Effector memory CD8-positive, alpha-beta T cell (primary cell): ENCODE measurements around the gene WNK2.

ENCODE experiments used
- ATAC-seq: fragments of 150-1000 bp; cut with Tn5 transposase; replicated peaks from 2 replicates; pipeline ENCODE4 v1.10.0; 2021; ENCODE audit warnings: mild to moderate bottlenecking, moderate library complexity
- DNase-seq, 3 experiments: peaks; one replicate each; pipeline ENCODE4 v3.0.0; 2021
- H3K27ac Mint-ChIP-seq, 2 donors: one replicate each; pipeline ENCODE4 v1.8.0; 2022; ENCODE audit warnings: mild to moderate bottlenecking in 2 of 2, mixed read lengths in 2 of 2, moderate library complexity in 2 of 2
- H3K27me3 Mint-ChIP-seq, 2 donors: one replicate each; pipeline ENCODE4 v1.8.0; 2022; ENCODE audit warnings: mixed read lengths in 2 of 2
- H3K36me3 Mint-ChIP-seq: one replicate; pipeline ENCODE4 v1.8.0; 2022; ENCODE audit warnings: mild to moderate bottlenecking, moderate library complexity, mixed read lengths; ENCODE audit not compliant: insufficient read depth
- H3K4me1 Mint-ChIP-seq, 2 donors: one replicate each; pipeline ENCODE4 v1.8.0; 2022; ENCODE audit warnings: low read depth in 2 of 2, mixed read lengths in 2 of 2
- H3K4me3 Mint-ChIP-seq, 2 donors: one replicate each; pipeline ENCODE4 v1.8.0; 2022; ENCODE audit warnings: mild to moderate bottlenecking in 2 of 2, mixed read lengths in 2 of 2, moderate library complexity in 2 of 2
- H3K9me3 Mint-ChIP-seq, 2 donors: one replicate each; pipeline ENCODE4 v1.8.0; 2022; ENCODE audit warnings: mixed read lengths in 2 of 2

The WNK2 gene

DNA sequence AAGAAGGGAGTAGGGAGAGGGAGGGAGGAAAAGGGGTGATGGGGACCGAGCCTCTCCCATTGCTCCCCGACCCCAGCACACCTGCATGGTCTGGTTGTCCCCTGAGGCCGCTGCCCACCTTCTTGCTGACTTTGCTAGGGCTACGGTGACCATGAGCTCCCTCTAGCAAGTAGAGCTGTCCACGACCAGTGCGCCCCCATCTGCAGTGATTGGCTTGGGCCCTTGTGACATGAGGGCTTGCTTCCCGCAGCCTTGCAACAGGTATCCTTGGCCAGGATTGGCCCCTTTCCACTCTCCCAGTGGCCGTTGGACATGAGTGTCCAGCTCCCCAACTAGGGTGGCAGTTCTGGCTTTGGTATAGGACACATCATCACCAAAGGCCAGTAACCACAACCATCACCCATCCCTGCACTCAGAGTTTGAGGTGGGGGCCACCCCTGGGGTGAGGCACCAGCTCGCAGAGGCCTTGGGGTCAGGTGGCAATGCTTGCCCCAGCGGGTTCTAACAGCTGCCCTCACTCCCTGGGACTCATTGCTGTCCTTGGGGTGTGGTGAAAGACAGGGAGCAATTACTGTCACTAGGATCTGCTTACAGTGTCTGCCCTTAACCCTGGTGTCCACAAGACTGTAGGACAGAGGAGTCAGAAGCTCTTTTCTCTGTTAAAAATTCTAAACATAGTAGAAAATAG lies 32.7 kb upstream of the WNK2 start:
- no peak for DNase-seq
- ATAC-seq = no peak
- peaks cover 3 to 5% of the 10 kb centered on the region in 2 donors for H3K4me1 Mint-ChIP-seq
- no peak overlapping the region for H3K27ac Mint-ChIP-seq
- H3K9me3 Mint-ChIP-seq = peaks cover 0 to 3% of the 10 kb centered on the region in 2 donors
- no peaks in the 10 kb centered on the region for H3K27me3 Mint-ChIP-seq
- H3K36me3 Mint-ChIP-seq = no peaks in the 10 kb centered on the region
- H3K4me3 Mint-ChIP-seq = no peak overlapping the region

DNA sequence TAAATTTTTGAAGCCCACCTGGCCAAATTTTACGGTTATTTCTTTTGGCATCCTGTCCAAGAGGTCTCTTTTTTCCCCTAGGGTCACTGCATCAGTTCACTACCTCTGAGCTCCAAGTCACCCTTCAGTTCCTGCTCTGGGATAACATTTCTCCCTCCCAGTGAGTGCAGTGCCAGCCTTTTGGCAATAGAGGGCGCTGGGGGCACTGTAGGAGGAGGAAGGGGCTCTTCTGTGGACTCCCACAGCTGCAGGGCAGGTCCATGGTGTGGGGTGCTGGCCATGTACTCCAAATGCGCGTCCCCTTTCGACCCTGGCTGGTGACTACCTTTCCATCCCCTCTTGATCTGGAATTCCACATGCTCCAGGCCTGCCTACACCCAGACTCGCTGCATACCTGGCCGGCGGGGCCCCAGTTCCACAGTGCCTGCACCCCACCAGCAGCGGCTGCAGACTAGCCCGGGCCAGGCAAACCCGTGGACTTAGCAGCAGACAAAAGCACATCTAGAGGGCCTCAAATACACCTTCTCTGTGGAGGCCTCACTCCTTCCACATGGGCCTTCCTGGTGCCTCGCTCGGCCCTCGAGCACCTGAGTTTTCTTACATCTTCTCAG lies 29.5 kb upstream of the WNK2 start:
- H3K27me3 Mint-ChIP-seq = no peaks in the 10 kb centered on the region
- H3K4me1 Mint-ChIP-seq = peaks cover 0 to 2% of the 10 kb centered on the region in 2 donors
- H3K27ac Mint-ChIP-seq = no peak overlapping the region
- no peaks in the 10 kb centered on the region for H3K9me3 Mint-ChIP-seq
- DNase-seq (peak; percentile 37 to 40 (median 39)), ATAC-seq (peak; percentile 44)
- H3K4me3 Mint-ChIP-seq = no peak overlapping the region
- H3K36me3 Mint-ChIP-seq = no peaks in the 10 kb centered on the region

DNA sequence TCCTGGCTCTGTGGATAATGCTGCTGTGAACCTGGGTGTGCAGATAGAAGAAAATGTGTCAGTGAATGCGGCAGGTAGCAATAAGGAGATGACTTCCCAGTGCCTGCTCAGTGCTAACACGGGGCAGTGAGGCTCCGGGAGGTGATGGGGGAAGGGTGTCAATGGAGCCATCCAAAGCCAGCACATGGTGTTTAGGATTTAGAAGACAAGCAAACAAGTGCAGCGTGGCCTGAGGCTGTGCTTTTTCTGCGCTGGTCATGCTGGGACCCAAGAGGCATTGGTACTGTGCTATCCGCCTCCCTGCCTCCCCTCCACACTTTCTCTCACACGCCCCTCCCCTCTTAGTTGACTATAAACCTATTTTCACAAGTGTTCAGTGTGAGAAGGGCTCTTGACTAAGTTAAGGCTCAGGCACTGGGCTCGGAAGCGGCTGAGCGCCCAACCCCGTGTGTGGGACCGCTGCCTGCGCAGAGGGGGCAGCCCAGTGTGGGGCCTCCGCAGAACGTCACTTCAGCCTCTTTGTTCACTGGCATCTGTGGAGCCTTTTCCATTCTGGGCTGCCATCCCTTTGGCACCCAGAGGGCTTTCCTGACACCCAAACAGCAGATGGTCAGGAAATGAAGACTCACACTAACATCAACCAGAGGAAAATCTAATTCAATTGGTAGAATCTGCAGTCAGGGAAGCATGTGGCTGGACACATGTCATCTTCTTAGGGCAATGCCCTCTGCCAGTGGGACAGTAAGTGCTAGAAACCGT lies 28.0 kb upstream of the WNK2 start:
- Mint-ChIP-seq H3K27me3 (no peaks in the 10 kb centered on the region), H3K4me1 (peaks cover 0 to 3% of the 10 kb centered on the region in 2 donors), H3K9me3 (no peaks in the 10 kb centered on the region)

DNA sequence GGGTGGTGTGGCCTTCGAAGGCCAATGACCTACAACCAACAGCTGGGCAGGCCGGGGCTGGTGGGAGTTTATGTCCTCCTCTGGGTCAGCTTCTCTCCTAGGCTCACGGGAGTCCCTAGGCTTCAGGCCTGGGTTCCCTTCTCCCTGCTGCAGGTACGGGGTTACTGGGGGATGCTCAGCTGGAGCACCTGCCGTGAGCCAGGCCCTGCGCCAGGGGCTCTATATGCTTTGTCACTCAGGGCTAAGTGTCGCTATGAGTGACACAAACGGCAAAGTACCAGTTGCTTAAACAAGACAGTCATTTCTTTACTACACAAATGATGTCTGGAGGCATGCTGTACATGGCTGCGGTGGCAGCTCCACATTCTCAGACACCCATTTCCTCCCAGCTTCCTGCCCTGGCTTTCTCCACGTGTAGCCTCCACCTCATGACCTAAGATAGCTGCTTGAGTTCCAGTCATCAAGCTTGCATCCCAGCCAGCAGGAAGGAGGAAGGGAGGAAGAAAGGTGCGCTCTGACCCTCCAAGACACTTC lies 27.4 kb upstream of the WNK2 start:
- H3K36me3 Mint-ChIP-seq = no peaks in the 10 kb centered on the region
- H3K4me1 Mint-ChIP-seq = peaks cover 0 to 3% of the 10 kb centered on the region in 2 donors
- DNase-seq = no peak
- ATAC-seq = peak; percentile 61
- no peaks in the 10 kb centered on the region for H3K27me3 Mint-ChIP-seq
- H3K4me3 Mint-ChIP-seq = no peak overlapping the region
- no peaks in the 10 kb centered on the region for H3K9me3 Mint-ChIP-seq
- H3K27ac Mint-ChIP-seq = peak overlapping the region in 1 of 2 donors; percentile 17

More for the DNA sequence above, 28.0 kb upstream of the WNK2 start:
- H3K4me3 Mint-ChIP-seq = no peak overlapping the region
- H3K27ac Mint-ChIP-seq = peak overlapping the region in 1 of 2 donors; percentile 17
- H3K36me3 Mint-ChIP-seq = no peaks in the 10 kb centered on the region
- no peak for DNase-seq
- no peak for ATAC-seq

DNA sequence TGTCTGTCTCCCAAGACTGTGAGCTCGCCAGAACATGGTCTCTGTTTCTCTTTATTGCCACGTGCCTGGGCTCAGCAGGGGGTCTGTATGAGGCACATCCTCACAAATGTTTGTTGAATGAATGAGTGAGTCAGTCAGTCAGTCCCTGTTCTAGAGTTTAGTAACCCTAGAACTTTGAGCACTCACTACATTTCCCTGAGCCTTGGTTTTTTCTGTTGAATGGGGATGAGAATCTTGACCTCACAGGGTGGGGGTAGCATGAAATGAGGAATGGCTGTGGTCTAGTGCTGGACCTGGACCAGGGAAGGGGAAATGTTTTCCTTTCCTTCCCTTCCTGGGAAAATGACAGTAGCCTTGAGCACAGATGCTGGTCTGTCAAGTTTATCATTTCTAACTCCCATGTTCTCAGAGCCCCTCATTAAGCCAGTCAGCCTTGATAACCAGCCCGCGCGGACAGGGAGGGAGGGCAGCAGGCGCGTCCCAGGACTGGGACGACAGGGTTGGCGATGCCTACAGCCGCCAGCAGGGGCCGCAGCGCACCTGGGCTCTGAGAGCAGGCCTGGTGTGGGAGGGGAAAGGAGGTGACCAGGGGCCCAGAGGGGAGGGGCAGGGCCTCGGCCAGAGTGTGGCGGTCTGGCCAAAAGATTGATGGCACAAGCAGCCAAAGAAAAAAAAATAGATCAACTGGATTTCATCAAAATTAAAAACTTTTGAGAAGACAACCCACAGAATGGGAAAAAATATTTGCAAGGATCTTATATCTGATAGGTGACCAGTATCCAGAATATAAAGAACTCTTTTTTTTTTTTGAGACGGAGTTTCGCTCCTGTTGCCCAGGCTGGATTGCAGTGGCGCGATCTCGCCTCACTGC lies 24.1 kb upstream of the WNK2 start:
- H3K9me3 Mint-ChIP-seq = no peaks in the 10 kb centered on the region
- DNase-seq = peak; percentile 59 to 68 (median 67)
- peak overlapping the region in 1 of 2 donors; percentile 77 for H3K27ac Mint-ChIP-seq

DNA sequence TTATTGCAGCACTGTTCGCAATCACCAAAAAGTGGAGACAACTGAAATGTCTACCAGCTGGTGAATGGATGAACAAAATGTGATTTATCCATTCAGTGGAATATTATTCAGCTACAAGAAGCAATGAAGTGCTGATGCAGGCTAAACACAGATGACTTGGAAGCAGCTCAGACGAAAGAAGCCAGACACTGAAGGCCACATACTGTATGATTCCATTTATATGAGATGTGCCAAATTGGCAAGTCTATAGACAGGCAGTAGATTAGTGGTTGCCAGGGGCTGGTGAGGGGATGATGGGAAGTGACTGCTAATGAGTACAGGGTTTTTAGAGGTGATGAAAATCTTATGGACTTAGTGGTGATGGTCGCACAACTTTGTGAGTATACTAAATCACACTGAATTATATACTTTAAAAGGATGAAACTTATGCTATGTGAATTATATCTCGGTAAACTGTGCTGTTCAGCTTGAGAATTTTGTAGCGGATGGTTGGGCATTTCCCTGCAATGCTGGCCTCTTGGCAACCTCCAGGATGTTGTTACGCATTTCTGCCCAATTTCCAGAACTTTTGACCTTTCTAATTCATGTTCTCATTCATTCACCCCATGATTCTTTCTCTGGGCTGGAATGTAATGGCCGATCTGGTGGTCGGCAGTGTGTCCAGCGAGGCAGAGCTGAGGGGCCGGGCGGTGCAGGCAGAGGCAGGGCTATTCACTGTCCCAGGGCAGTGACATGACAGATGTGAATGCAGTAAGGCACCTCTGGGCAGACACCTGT lies 22.0 kb upstream of the WNK2 start:
- Mint-ChIP-seq H3K27me3 (no peaks in the 10 kb centered on the region), H3K9me3 (no peaks in the 10 kb centered on the region), H3K4me1 (peaks cover 0 to 3% of the 10 kb centered on the region in 2 donors), H3K36me3 (no peaks in the 10 kb centered on the region), H3K27ac (no peak overlapping the region), H3K4me3 (no peak overlapping the region)
- no peak for DNase-seq
- ATAC-seq = no peak

More for the DNA sequence above, 24.1 kb upstream of the WNK2 start:
- no peaks in the 10 kb centered on the region for H3K27me3 Mint-ChIP-seq
- peak; percentile 91 for ATAC-seq
- no peaks in the 10 kb centered on the region for H3K36me3 Mint-ChIP-seq
- no peak overlapping the region for H3K4me3 Mint-ChIP-seq
- peaks cover 0 to 3% of the 10 kb centered on the region in 2 donors for H3K4me1 Mint-ChIP-seq

DNA sequence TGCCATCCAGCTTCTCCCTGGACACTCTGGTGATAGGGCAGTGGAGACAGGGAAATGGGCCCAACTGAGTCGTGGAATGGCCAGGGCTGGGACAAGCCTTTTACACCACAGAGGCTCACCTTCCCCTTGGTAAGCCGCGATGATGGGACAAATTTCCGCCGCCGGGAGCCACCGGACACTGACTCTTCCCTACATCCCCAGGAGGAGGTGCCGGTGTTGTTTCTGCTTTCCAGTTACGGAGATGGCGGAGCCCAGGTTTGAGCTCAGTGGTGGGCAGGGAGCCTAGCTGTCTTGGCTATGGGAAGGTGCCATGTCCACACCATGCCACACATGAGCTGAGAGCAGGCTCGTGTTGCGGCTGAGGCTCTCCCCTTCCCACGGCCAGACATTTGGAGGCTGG lies 19.9 kb upstream of the WNK2 start:
- peaks cover 0 to 3% of the 10 kb centered on the region in 2 donors for H3K4me1 Mint-ChIP-seq
- H3K27me3 Mint-ChIP-seq = no peaks in the 10 kb centered on the region
- H3K4me3 Mint-ChIP-seq = no peak overlapping the region
- no peak for ATAC-seq
- DNase-seq = no peak
- H3K9me3 Mint-ChIP-seq = no peaks in the 10 kb centered on the region
- H3K36me3 Mint-ChIP-seq = no peaks in the 10 kb centered on the region
- H3K27ac Mint-ChIP-seq = no peak overlapping the region

DNA sequence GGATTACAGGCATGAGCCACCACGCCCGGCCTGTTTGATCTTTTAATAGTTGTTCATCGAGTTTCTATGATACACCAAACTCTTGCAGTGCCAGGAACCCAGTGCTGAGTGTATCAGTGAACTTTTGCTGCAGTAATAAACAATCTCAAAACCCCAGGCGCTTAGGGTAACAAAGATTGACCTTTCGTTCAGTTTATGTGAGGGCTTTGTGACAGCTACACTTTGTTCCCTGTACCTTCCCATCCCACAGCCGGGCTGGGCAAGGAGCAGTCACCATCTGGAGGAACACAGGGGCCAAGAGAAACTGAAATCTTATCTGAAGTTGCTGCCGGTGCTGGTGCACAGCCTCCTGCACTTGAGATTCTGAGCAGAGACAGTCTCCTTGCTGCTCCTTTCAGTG lies 17.2 kb upstream of the WNK2 start:
- peaks cover 4 to 8% of the 10 kb centered on the region in 2 donors for H3K4me1 Mint-ChIP-seq
- H3K27me3 Mint-ChIP-seq = no peaks in the 10 kb centered on the region
- ATAC-seq = no peak
- H3K36me3 Mint-ChIP-seq = no peaks in the 10 kb centered on the region
- H3K9me3 Mint-ChIP-seq = no peaks in the 10 kb centered on the region
- H3K4me3 Mint-ChIP-seq = no peak overlapping the region
- no peak for DNase-seq
- H3K27ac Mint-ChIP-seq = no peak overlapping the region

DNA sequence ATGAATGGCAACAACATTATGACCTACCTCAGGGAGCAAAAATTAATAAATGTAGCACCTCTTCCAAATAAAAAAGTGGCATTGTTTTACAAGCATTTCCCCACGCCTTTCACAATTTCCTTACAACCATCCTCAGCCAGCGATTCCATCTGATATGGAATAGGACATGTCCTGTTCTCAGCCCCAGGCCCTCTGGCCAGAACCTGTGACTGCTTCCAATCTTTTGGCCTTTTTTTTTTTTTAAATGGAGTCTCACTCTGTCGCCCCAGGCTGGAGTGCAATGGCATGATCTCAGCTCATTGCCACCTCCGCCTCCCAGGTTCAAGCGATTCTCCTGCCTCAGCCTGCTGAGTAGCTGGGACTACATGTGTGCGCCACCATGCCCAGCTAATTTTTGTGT lies 16.8 kb upstream of the WNK2 start:
- H3K4me1 Mint-ChIP-seq = peaks cover 4 to 8% of the 10 kb centered on the region in 2 donors
- ATAC-seq (no peak), DNase-seq (no peak)
- H3K27me3 Mint-ChIP-seq = no peaks in the 10 kb centered on the region
- H3K9me3 Mint-ChIP-seq = no peaks in the 10 kb centered on the region
- H3K27ac Mint-ChIP-seq = no peak overlapping the region
- H3K4me3 Mint-ChIP-seq = no peak overlapping the region
- H3K36me3 Mint-ChIP-seq = no peaks in the 10 kb centered on the region

DNA sequence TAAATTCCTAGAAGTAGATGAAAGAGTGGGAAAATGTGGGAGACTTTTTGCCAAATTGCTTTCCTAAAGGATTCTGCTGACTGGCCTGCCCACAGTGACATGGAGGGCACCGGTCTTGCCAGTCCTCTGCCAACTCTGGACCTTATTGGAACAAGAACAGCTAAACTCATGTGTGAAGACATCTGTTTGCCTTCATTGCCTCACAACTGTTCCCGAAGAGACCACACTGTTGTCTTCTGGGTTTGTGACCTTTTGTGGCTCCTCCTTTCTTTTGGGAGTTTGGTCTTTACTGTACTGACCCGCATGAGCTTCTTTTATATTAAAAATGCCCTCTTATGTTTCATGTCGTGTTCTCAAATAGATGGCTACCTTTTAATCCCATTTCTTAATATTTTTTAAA lies 16.1 kb upstream of the WNK2 start:
- H3K36me3 Mint-ChIP-seq = peaks cover 3% of the 10 kb centered on the region
- ATAC-seq = no peak

DNA sequence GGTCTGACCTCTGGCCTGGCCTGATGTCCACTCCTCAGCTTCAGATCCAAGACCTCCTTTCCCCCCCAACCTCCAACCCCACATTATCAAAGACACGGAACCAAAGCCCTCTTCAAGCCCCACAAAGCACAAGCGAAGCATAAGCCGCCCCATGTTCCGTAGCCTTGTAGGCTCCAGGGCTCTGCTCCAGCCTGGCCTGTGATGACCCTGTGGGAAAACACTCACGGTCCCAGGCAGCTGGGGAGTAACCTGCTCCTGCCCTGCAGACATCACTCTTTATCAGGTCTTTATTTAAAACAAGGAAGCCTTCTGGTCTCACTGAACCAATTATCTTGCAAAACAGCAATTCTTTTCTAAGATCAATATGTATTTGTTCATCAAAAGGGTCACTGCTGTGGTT lies 15.4 kb upstream of the WNK2 start:
- DNase-seq (no peak), ATAC-seq (no peak)
- Mint-ChIP-seq H3K27me3 (peaks cover 0 to 3% of the 10 kb centered on the region in 2 donors), H3K4me3 (no peak overlapping the region), H3K36me3 (peaks cover 4% of the 10 kb centered on the region), H3K4me1 (peaks cover 6 to 8% of the 10 kb centered on the region in 2 donors), H3K9me3 (no peaks in the 10 kb centered on the region), H3K27ac (peak overlapping the region in 1 of 2 donors; percentile 9)

More for the DNA sequence above, 16.1 kb upstream of the WNK2 start:
- peaks cover 4 to 8% of the 10 kb centered on the region in 2 donors for H3K4me1 Mint-ChIP-seq
- H3K27ac Mint-ChIP-seq = no peak overlapping the region
- H3K4me3 Mint-ChIP-seq = no peak overlapping the region
- no peak for DNase-seq
- no peaks in the 10 kb centered on the region for H3K27me3 Mint-ChIP-seq
- no peaks in the 10 kb centered on the region for H3K9me3 Mint-ChIP-seq

DNA sequence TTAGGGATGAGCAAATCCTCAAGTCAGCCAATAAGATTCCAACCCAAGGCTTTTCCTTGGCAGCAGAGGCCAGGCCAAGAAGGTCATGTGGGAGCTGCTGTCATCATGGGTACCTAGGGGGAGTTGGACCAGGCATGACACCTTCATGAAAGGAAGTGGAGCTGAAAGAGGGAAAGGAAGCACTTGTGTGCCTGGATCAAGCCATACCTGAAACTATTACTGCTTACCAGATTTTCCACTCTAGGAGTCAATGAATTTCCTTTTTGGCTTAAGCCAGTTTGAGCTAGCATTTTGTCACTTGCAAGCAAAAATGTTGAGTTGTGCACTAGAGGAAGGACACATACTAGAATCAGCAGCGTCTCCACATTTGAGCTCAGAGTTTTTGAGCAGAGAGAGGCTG lies 14.5 kb upstream of the WNK2 start:
- H3K27ac Mint-ChIP-seq = peak overlapping the region in 1 of 2 donors; percentile 16
- ATAC-seq (no peak), DNase-seq (no peak)
- peaks cover 0 to 8% of the 10 kb centered on the region in 2 donors for H3K27me3 Mint-ChIP-seq
- peaks cover 6% of the 10 kb centered on the region for H3K36me3 Mint-ChIP-seq
- H3K9me3 Mint-ChIP-seq = no peaks in the 10 kb centered on the region
- H3K4me1 Mint-ChIP-seq = peaks cover 8 to 9% of the 10 kb centered on the region in 2 donors
- H3K4me3 Mint-ChIP-seq = no peak overlapping the region
